H1 (cell line): ENCODE data around the gene AMN. TPM values are rescaled to one million over a fixed set of nuclear protein-coding genes. Genes with fewer than 3 reads are reported as not detected.

Experiments
- CHD1 ChIP-seq: IDR thresholded peaks from 2 replicates; pipeline ENCODE4 v1.6.1; 2012; ENCODE audit warnings: low read depth, low read length, improper control_type of control experiment
- CHD7 ChIP-seq: fragments of 300-600 bp; sonication (generic); IDR thresholded peaks from 2 replicates; pipeline ENCODE4 v1.7.1; 2012; ENCODE audit warnings: low read length, moderate library complexity, mild to moderate bottlenecking, inconsistent platforms; ENCODE audit not compliant: insufficient replicate concordance
- CREB1 ChIP-seq: IDR thresholded peaks from 2 replicates; pipeline ENCODE4 v1.6.1; 2012; ENCODE audit warnings: inconsistent platforms
- JUN ChIP-seq: IDR thresholded peaks from 2 replicates; pipeline ENCODE4 v1.6.1; 2011; ENCODE audit warnings: low read depth, mild to moderate bottlenecking, improper control_type of control experiment, low read length
- JUND ChIP-seq: IDR thresholded peaks from 2 replicates; pipeline ENCODE4 v1.6.1; 2011; ENCODE audit warnings: mild to moderate bottlenecking, improper control_type of control experiment, low read length
- POLR2A ChIP-seq, 2 experiments: IDR thresholded peaks; 1 replicate in 1 of 2; 2 replicates in 1 of 2; pipeline ENCODE4 v1.6.1; 2011; ENCODE audit warnings: low read depth in 2 of 2, low read length in 2 of 2, mild to moderate bottlenecking in 2 of 2; ENCODE audit errors: control extremely low read depth in 1 of 2
- POU5F1 ChIP-seq: IDR thresholded peaks from 2 replicates; pipeline ENCODE4 v1.6.1; 2011; ENCODE audit warnings: low read depth, mild to moderate bottlenecking, low read length, moderate library complexity
- SP2 ChIP-seq: IDR thresholded peaks from 2 replicates; pipeline ENCODE4 v1.6.1; 2012; ENCODE audit warnings: mild to moderate bottlenecking, low read length, inconsistent platforms
- SRF ChIP-seq: IDR thresholded peaks from 2 replicates; pipeline ENCODE4 v1.6.1; 2011; ENCODE audit warnings: mild to moderate bottlenecking, low read depth, low read length, moderate library complexity
- TCF12 ChIP-seq: IDR thresholded peaks from 2 replicates; pipeline ENCODE4 v1.6.1; 2011; ENCODE audit warnings: low read depth, mild to moderate bottlenecking, low read length
- ZNF274 ChIP-seq: IDR thresholded peaks from 2 replicates; pipeline ENCODE4 v1.7.0; 2012; ENCODE audit warnings: low read length, borderline replicate concordance; ENCODE audit errors: extremely low read depth
- polyA plus RNA-seq, 7 experiments: library from polyadenylated mRNA; depleted of rRNA in 3 of 7; stranded (reverse) in 5 of 7; unstranded in 2 of 7; fragments of >200 nt in 5 of 7; fragments of 200-250 nt in 2 of 7; gene quantifications; 1 replicate in 5 of 7; 2 replicates in 1 of 7; 4 replicates in 1 of 7; pipeline versions ENCODE4 v1.2.1 to v1.2.3, GENCODE V29; 2011 to 2013; ENCODE audit warnings: missing spikeins in 2 of 7, mixed read lengths in 2 of 7
- total RNA-seq: library from RNA; stranded (reverse); fragmentation: NEBNext Ultra II Directional; extraction: Animal tissue kit (Norgen Biotek cat#: 25700); gene quantifications from 2 replicates; pipeline ENCODE4 v1.2.1, GENCODE V29; 2021

The AMN gene
- total and polyA plus RNA-seq, 2 of the 8 experiments (the other 6 are each of a cell fraction or from before 2014, with no cell fraction given), result 0.77 to 1.5 TPM

- no peak for TF ChIP-seq CHD7
- no peak for TF ChIP-seq JUN
- no peak for TF ChIP-seq JUND
- TF ChIP-seq CREB1, result no peak
- no peak for TF ChIP-seq CHD1
- no peak for TF ChIP-seq ZNF274
- no peak for TF ChIP-seq SRF
- no peak for TF ChIP-seq POU5F1
- no peak for TF ChIP-seq SP2
- TF ChIP-seq POLR2A (IDR thresholded peaks at IDR 0.05; ENCODE audit: control extremely low read depth in 1 of 2, low read depth in 2 of 2, low read length in 2 of 2), result no peak
- no peak for TF ChIP-seq TCF12
- TF ChIP-seq, all 59 proteins: peak for 0
Observed at GRCh38 chr14:102933618-102934231, 11.3 kb downstream of the AMN start (continued).
